Peyer's patch (tissue), 4 donors: ENCODE data around the gene ROR1.

Source experiments
- POLR2A ChIP-seq, 2 donors: fragments of 450-650 bp; IDR thresholded peaks; one replicate each; pipeline ENCODE4 v1.5.1; 2017; ENCODE audit warnings: antibody characterized with exemption in 2 of 2, mild to moderate bottlenecking in 2 of 2, moderate library complexity in 2 of 2
- TF ChIP-seq, protein P1 (sequence below), 6 experiments: fragments of 450-650 bp in 4 of 6; fragments of 200-600 bp in 2 of 6; sonication (generic) in 1 of 6; IDR thresholded peaks; one replicate each; pipeline ENCODE4 v1.5.1; 2017 to 2019; ENCODE audit warnings: antibody characterized with exemption in 6 of 6, mild to moderate bottlenecking in 3 of 6, moderate library complexity in 1 of 6

- no peak for TF ChIP-seq POLR2A (IDR thresholded peaks at IDR 0.05)
- TF ChIP-seq, protein P1, sequence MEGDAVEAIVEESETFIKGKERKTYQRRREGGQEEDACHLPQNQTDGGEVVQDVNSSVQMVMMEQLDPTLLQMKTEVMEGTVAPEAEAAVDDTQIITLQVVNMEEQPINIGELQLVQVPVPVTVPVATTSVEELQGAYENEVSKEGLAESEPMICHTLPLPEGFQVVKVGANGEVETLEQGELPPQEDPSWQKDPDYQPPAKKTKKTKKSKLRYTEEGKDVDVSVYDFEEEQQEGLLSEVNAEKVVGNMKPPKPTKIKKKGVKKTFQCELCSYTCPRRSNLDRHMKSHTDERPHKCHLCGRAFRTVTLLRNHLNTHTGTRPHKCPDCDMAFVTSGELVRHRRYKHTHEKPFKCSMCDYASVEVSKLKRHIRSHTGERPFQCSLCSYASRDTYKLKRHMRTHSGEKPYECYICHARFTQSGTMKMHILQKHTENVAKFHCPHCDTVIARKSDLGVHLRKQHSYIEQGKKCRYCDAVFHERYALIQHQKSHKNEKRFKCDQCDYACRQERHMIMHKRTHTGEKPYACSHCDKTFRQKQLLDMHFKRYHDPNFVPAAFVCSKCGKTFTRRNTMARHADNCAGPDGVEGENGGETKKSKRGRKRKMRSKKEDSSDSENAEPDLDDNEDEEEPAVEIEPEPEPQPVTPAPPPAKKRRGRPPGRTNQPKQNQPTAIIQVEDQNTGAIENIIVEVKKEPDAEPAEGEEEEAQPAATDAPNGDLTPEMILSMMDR (IDR thresholded peaks at IDR 0.05) = no peak
Measured at GRCh38 chr1:64107632-64108031, 333.8 kb downstream of the ROR1 start.
